ENCODE measurements around the gene CORO2A.

GRCh38 chr9:98158071-98158831 is 34.2 kb downstream of the CORO2A start:
- no peak for TF ChIP-seq POLR2AphosphoS5 (IDR thresholded peaks at IDR 0.05; ENCODE audit: low read length)
- TF ChIP-seq TCF3 (IDR thresholded peaks at IDR 0.05; ENCODE audit: borderline replicate concordance, insufficient read depth, low read depth, low read length) = no peak
- TF ChIP-seq, protein P1, sequence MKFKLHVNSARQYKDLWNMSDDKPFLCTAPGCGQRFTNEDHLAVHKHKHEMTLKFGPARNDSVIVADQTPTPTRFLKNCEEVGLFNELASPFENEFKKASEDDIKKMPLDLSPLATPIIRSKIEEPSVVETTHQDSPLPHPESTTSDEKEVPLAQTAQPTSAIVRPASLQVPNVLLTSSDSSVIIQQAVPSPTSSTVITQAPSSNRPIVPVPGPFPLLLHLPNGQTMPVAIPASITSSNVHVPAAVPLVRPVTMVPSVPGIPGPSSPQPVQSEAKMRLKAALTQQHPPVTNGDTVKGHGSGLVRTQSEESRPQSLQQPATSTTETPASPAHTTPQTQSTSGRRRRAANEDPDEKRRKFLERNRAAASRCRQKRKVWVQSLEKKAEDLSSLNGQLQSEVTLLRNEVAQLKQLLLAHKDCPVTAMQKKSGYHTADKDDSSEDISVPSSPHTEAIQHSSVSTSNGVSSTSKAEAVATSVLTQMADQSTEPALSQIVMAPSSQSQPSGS (IDR thresholded peaks at IDR 0.05; ENCODE audit: low read length) = no peak
- TF ChIP-seq, protein P2, sequence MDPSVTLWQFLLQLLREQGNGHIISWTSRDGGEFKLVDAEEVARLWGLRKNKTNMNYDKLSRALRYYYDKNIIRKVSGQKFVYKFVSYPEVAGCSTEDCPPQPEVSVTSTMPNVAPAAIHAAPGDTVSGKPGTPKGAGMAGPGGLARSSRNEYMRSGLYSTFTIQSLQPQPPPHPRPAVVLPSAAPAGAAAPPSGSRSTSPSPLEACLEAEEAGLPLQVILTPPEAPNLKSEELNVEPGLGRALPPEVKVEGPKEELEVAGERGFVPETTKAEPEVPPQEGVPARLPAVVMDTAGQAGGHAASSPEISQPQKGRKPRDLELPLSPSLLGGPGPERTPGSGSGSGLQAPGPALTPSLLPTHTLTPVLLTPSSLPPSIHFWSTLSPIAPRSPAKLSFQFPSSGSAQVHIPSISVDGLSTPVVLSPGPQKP (IDR thresholded peaks at IDR 0.05; ENCODE audit: low read depth, low read length) = no peak
- TF ChIP-seq CTCF (IDR thresholded peaks at IDR 0.05 in 2 of 3, conservative IDR thresholded peaks at IDR 0.05 in 1 of 3; ENCODE audit: control insufficient read depth in 2 of 3, extremely low read depth in 1 of 3, insufficient read depth in 1 of 3, low read depth in 3 of 3, low read length in 3 of 3) = no peak
